Neural progenitor cell (in vitro differentiated cells): ENCODE results near the gene TCF7L2. TPM values are rescaled to one million over a fixed set of nuclear protein-coding genes. Genes with fewer than 3 reads are reported as not detected.

ENCODE experiments used
- DNase-seq: peaks from one replicate; pipeline ENCODE4 v3.0.0-alpha.2; 2016; ENCODE audit warnings: low spot score
- H2AFZ ChIP-seq: fragments of 200-600 bp; sonication (generic); replicated peaks from 2 replicates; pipeline ENCODE4 v1.6.1; 2016; ENCODE audit warnings: antibody characterized with exemption
- H3F3A ChIP-seq: fragments of 200-600 bp; sonication (generic); 2 replicates; pipeline ENCODE4 v1.6.1; 2016; ENCODE audit warnings: antibody characterized with exemption, low read depth
- H3K27ac ChIP-seq: fragments of 200-600 bp; sonication (generic); 2 replicates; pipeline ENCODE4 v1.5.1; 2016; ENCODE audit warnings: mild to moderate bottlenecking
- H3K27me3 ChIP-seq: fragments of 200-600 bp; sonication (generic); 2 replicates; pipeline ENCODE4 v1.6.1; 2016; ENCODE audit warnings: mild to moderate bottlenecking, moderate library complexity
- H3K36me3 ChIP-seq: fragments of 200-600 bp; sonication (generic); 2 replicates; pipeline ENCODE4 v1.5.1; 2016
- H3K4me1 ChIP-seq: fragments of 200-600 bp; sonication (generic); 2 replicates; pipeline ENCODE4 v1.6.1; 2016; ENCODE audit warnings: mixed run types
- H3K4me2 ChIP-seq: fragments of 200-600 bp; sonication (generic); 2 replicates; pipeline ENCODE4 v1.6.1; 2016
- H3K4me3 ChIP-seq: fragments of 200-600 bp; sonication (generic); 2 replicates; pipeline ENCODE4 v1.5.1; 2016
- H3K79me2 ChIP-seq: fragments of 200-600 bp; sonication (generic); 2 replicates; pipeline ENCODE4 v1.6.1; 2016; ENCODE audit warnings: low read depth
- H3K9ac ChIP-seq: fragments of 200-600 bp; sonication (generic); 2 replicates; pipeline ENCODE4 v1.6.1; 2016
- H3K9me3 ChIP-seq: fragments of 200-600 bp; sonication (generic); 2 replicates; pipeline ENCODE4 v1.5.1; 2016; ENCODE audit warnings: low read depth
- H4K20me1 ChIP-seq: fragments of 200-600 bp; sonication (generic); 2 replicates; pipeline ENCODE4 v1.6.1; 2016; ENCODE audit warnings: low read depth
- H3K27ac Mint-ChIP-seq: 3 replicates; pipeline ENCODE4 v1.8.0; 2021; ENCODE audit warnings: mixed read lengths
- H3K27me3 Mint-ChIP-seq: 2 replicates; pipeline ENCODE4 v1.8.0; 2022; ENCODE audit warnings: low read depth, mild to moderate bottlenecking, inconsistent platforms, moderate library complexity, mixed read lengths; ENCODE audit not compliant: insufficient read depth
- H3K36me3 Mint-ChIP-seq: 3 replicates; pipeline ENCODE4 v1.8.0; 2021; ENCODE audit warnings: mixed read lengths
- H3K4me1 Mint-ChIP-seq: 3 replicates; pipeline ENCODE4 v1.8.0; 2021; ENCODE audit warnings: mixed read lengths
- H3K4me3 Mint-ChIP-seq: 3 replicates; pipeline ENCODE4 v1.8.0; 2021; ENCODE audit warnings: mild to moderate bottlenecking, moderate library complexity, mixed read lengths
- H3K9me3 Mint-ChIP-seq: 3 replicates; pipeline ENCODE4 v1.8.0; 2020; ENCODE audit warnings: mixed read lengths
- EZH2 ChIP-seq: fragments of 200-600 bp; sonication (generic); IDR thresholded peaks from 2 replicates; pipeline ENCODE4 v1.6.1; 2017; ENCODE audit warnings: antibody characterized with exemption, mild to moderate bottlenecking, moderate library complexity
- EZH2phosphoT487 ChIP-seq: fragments of 200-600 bp; sonication (generic); IDR thresholded peaks from 2 replicates; pipeline ENCODE4 v1.6.1; 2017; ENCODE audit warnings: antibody characterized with exemption
- total RNA-seq: library from RNA; depleted of rRNA; stranded (reverse); fragments of >200 nt; gene quantifications from 2 replicates; pipeline ENCODE4 v1.2.3, GENCODE V29; 2015; ENCODE audit warnings: low replicate concordance
- TF ChIP-seq, protein P1 (sequence below): fragments of 200-600 bp; sonication (generic); IDR thresholded peaks from 2 replicates; pipeline ENCODE4 v1.5.1; 2017; ENCODE audit warnings: antibody characterized with exemption, mild to moderate bottlenecking

Gene TCF7L2
- total RNA-seq, 1 donor from 2014 or later, result 12.3 TPM

GRCh38 chr10:112972606-112973005 is 22.6 kb downstream of the TCF7L2 start:
- Mint-ChIP-seq H3K27me3 (peaks cover 6% of the 10 kb centered on the region), H3K27ac (no peak overlapping the region), H3K4me3 (no peak overlapping the region), H3K4me1 (peaks cover 7% of the 10 kb centered on the region), H3K9me3 (no peaks in the 10 kb centered on the region), H3K36me3 (peaks cover 40% of the 10 kb centered on the region)
- Histone ChIP-seq H3K4me2 (no peak overlapping the region), H3K9ac (no peak overlapping the region), H3F3A (peaks cover 16% of the 10 kb centered on the region), H3K27ac (no peak overlapping the region), H3K4me1 (peaks cover 9% of the 10 kb centered on the region), H3K9me3 (no peaks in the 10 kb centered on the region), H4K20me1 (peaks cover 71% of the 10 kb centered on the region), H2AFZ (no peak overlapping the region), H3K4me3 (no peak overlapping the region), H3K79me2 (peaks cover 100% of the 10 kb centered on the region), H3K36me3 (no peaks in the 10 kb centered on the region), H3K27me3 (no peaks in the 10 kb centered on the region)
- no peak for DNase-seq
- TF ChIP-seq EZH2phosphoT487, result no peak
- TF ChIP-seq EZH2, result no peak
- TF ChIP-seq, protein P1, sequence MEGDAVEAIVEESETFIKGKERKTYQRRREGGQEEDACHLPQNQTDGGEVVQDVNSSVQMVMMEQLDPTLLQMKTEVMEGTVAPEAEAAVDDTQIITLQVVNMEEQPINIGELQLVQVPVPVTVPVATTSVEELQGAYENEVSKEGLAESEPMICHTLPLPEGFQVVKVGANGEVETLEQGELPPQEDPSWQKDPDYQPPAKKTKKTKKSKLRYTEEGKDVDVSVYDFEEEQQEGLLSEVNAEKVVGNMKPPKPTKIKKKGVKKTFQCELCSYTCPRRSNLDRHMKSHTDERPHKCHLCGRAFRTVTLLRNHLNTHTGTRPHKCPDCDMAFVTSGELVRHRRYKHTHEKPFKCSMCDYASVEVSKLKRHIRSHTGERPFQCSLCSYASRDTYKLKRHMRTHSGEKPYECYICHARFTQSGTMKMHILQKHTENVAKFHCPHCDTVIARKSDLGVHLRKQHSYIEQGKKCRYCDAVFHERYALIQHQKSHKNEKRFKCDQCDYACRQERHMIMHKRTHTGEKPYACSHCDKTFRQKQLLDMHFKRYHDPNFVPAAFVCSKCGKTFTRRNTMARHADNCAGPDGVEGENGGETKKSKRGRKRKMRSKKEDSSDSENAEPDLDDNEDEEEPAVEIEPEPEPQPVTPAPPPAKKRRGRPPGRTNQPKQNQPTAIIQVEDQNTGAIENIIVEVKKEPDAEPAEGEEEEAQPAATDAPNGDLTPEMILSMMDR, result no peak

- Histone ChIP-seq H3K9me3 (no peaks in the 10 kb centered on the region), H3K36me3 (no peaks in the 10 kb centered on the region), H3K79me2 (peaks cover 100% of the 10 kb centered on the region), H3K9ac (no peak overlapping the region), H4K20me1 (peaks cover 76% of the 10 kb centered on the region), H3K4me1 (peaks cover 10% of the 10 kb centered on the region), H3K4me2 (no peak overlapping the region), H3F3A (peaks cover 16% of the 10 kb centered on the region), H3K27me3 (no peaks in the 10 kb centered on the region), H3K27ac (no peak overlapping the region), H3K4me3 (no peak overlapping the region), H2AFZ (no peak overlapping the region)
- Mint-ChIP-seq H3K9me3 (no peaks in the 10 kb centered on the region), H3K27me3 (peaks cover 6% of the 10 kb centered on the region), H3K4me3 (no peak overlapping the region), H3K36me3 (peaks cover 40% of the 10 kb centered on the region), H3K4me1 (peaks cover 8% of the 10 kb centered on the region), H3K27ac (no peak overlapping the region)
- TF ChIP-seq EZH2 (no peak), EZH2phosphoT487 (no peak)
- DNase-seq, result no peak
These were observed 23.0 kb downstream of the TCF7L2 start for GRCh38 chr10:112973046-112973445.

DNA sequence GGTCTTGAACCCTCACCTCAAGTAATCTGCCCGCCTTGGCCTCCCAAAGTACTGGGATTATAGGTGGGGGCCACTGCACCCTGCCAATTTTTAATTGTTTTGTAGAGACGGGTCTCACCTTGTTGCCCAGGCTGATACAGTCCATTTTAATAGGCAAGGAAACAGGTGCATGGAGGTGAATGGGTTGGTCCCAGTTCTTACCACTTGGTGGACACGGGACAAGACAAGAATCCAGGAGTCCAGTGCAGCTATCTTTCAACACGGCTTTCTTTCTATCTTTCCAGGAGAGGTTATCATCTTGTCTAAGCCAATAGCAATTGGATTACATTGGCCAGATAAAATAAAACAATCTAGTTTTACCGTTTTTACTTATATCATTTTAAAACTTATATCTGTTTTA is 23.8 kb downstream of the TCF7L2 start:
- Histone ChIP-seq H2AFZ (no peak overlapping the region), H3K36me3 (no peaks in the 10 kb centered on the region), H3K27me3 (no peaks in the 10 kb centered on the region), H3F3A (peaks cover 16% of the 10 kb centered on the region), H3K9ac (no peak overlapping the region), H3K4me1 (peaks cover 10% of the 10 kb centered on the region), H3K4me2 (no peak overlapping the region), H3K9me3 (no peaks in the 10 kb centered on the region), H3K4me3 (no peak overlapping the region), H4K20me1 (peaks cover 80% of the 10 kb centered on the region), H3K27ac (no peak overlapping the region), H3K79me2 (peaks cover 100% of the 10 kb centered on the region)
- no peak for DNase-seq
- Mint-ChIP-seq H3K4me1 (peaks cover 8% of the 10 kb centered on the region), H3K27me3 (peaks cover 6% of the 10 kb centered on the region), H3K4me3 (no peak overlapping the region), H3K27ac (no peak overlapping the region), H3K36me3 (peaks cover 37% of the 10 kb centered on the region), H3K9me3 (no peaks in the 10 kb centered on the region)
- TF ChIP-seq, protein P1, result no peak
- no peak for TF ChIP-seq EZH2
- TF ChIP-seq EZH2phosphoT487, result no peak

- Histone ChIP-seq H3K9me3 (no peaks in the 10 kb centered on the region), H3K79me2 (peaks cover 100% of the 10 kb centered on the region), H3K27me3 (no peaks in the 10 kb centered on the region), H3K4me1 (peaks cover 10% of the 10 kb centered on the region), H3K36me3 (no peaks in the 10 kb centered on the region), H3K4me3 (no peak overlapping the region), H3K9ac (no peak overlapping the region), H2AFZ (no peak overlapping the region), H3F3A (peaks cover 11% of the 10 kb centered on the region), H3K27ac (no peak overlapping the region), H3K4me2 (no peak overlapping the region), H4K20me1 (peaks cover 73% of the 10 kb centered on the region)
- Mint-ChIP-seq H3K4me1 (peaks cover 4% of the 10 kb centered on the region), H3K36me3 (peaks cover 31% of the 10 kb centered on the region), H3K27me3 (peaks cover 4% of the 10 kb centered on the region), H3K4me3 (no peak overlapping the region), H3K9me3 (no peaks in the 10 kb centered on the region), H3K27ac (no peak overlapping the region)
- TF ChIP-seq, protein P1, result no peak
- TF ChIP-seq EZH2, result no peak
- TF ChIP-seq EZH2phosphoT487, result no peak
- DNase-seq, result no peak
These were observed 27.4 kb downstream of the TCF7L2 start for GRCh38 chr10:112977426-112977898.
